K562 (cell line): ENCODE measurements around the gene KBTBD12. TPM values are rescaled to one million over a fixed set of nuclear protein-coding genes. Genes with fewer than 3 reads are reported as not detected.
A peak's percentile ranks its signal among the peaks of the same experiment; 100 is the strongest.

Experiments
- CHD4 ChIP-seq: fragments of 200-600 bp; sonication (generic); IDR thresholded peaks from 3 replicates; pipeline ENCODE4 v1.6.1; 2012; ENCODE audit warnings: low read depth, mild to moderate bottlenecking, mixed read lengths, low read length, inconsistent platforms; ENCODE audit not compliant: insufficient read depth, insufficient replicate concordance, poor library complexity, severe bottlenecking
- ETV6 ChIP-seq, 3 experiments: fragments of 150-350 bp in 1 of 3; sonication (generic) in 1 of 3; formaldehyde crosslinking in 1 of 3; IDR thresholded peaks; 2 replicates each; pipeline versions ENCODE4 v1.6.1 to v1.8.0; 2014 to 2022; ENCODE audit warnings: borderline replicate concordance in 2 of 3, low read depth in 2 of 3, antibody characterized with exemption in 1 of 3, low read length in 1 of 3, mild to moderate bottlenecking in 1 of 3, missing genetic modification reagents in 1 of 3
- HLTF ChIP-seq: fragments of 450-650 bp; IDR thresholded peaks from 2 replicates; pipeline ENCODE4 v1.6.1; 2016
- HMGN3 ChIP-seq: IDR thresholded peaks from 2 replicates; pipeline ENCODE4 v1.6.1; 2011; ENCODE audit warnings: borderline replicate concordance, low read depth, mild to moderate bottlenecking, mixed read lengths, low read length; ENCODE audit not compliant: insufficient read length; ENCODE audit errors: extremely low read depth
- JUNB ChIP-seq: fragments of 450-650 bp; formaldehyde crosslinking; conservative IDR thresholded peaks from 2 replicates; pipeline ENCODE4 v1.4.0; 2020; ENCODE audit warnings: mild to moderate bottlenecking
- KAT7 ChIP-seq: sonication (generic); formaldehyde crosslinking; IDR thresholded peaks from 2 replicates; pipeline ENCODE4 v1.8.0; 2022; ENCODE audit warnings: missing genetic modification reagents, mild to moderate bottlenecking, borderline replicate concordance
- MEIS2 ChIP-seq: fragments of 450-650 bp; IDR thresholded peaks from 2 replicates; pipeline ENCODE4 v1.6.1; 2014; ENCODE audit warnings: mild to moderate bottlenecking; ENCODE audit not compliant: partially characterized antibody
- NR2C1 ChIP-seq, 2 experiments: fragments of 450-650 bp; IDR thresholded peaks; 2 replicates each; pipeline ENCODE4 v1.6.1; 2017; ENCODE audit warnings: mild to moderate bottlenecking in 2 of 2, antibody characterized with exemption in 1 of 2, inconsistent platforms in 1 of 2, missing compliant biosample characterization in 1 of 2, missing genetic modification characterization in 1 of 2
- RBBP5 ChIP-seq: fragments of 200-600 bp; sonication (generic); IDR thresholded peaks from 2 replicates; pipeline ENCODE4 v1.6.1; 2012; ENCODE audit warnings: borderline replicate concordance, mild to moderate bottlenecking, low read length, control low read depth, inconsistent platforms; ENCODE audit not compliant: insufficient read depth, poor library complexity, severe bottlenecking
- SMAD2 ChIP-seq: fragments of 150-350 bp; IDR thresholded peaks from 2 replicates; pipeline ENCODE4 v1.6.1; 2014; ENCODE audit warnings: low read depth, mild to moderate bottlenecking, low read length
- SMARCB1 ChIP-seq: IDR thresholded peaks from 2 replicates; pipeline ENCODE4 v1.6.1; 2011; ENCODE audit warnings: improper control_type of control experiment, low read depth; ENCODE audit not compliant: insufficient read length
- TAF15 ChIP-seq: fragments of 200-400 bp; formaldehyde crosslinking; IDR thresholded peaks from 2 replicates; pipeline ENCODE4 v1.6.1; 2017; ENCODE audit warnings: mild to moderate bottlenecking, low read depth, low read length, moderate library complexity
- ZC3H8 ChIP-seq: fragments of 450-650 bp; IDR thresholded peaks from 2 replicates; pipeline ENCODE4 v1.6.1; 2017
- ZNF384 ChIP-seq: IDR thresholded peaks from 2 replicates; pipeline ENCODE4 v1.6.1; 2012; ENCODE audit warnings: low read depth, low read length, improper control_type of control experiment
- ZNF57 ChIP-seq: fragments of 450-650 bp; formaldehyde crosslinking; IDR thresholded peaks from 2 replicates; pipeline ENCODE4 v1.4.0; 2020; ENCODE audit warnings: mild to moderate bottlenecking, moderate library complexity
- ZNF778 ChIP-seq: fragments of 450-650 bp; formaldehyde crosslinking; IDR thresholded peaks from 2 replicates; pipeline ENCODE4 v1.4.0; 2020; ENCODE audit warnings: mild to moderate bottlenecking, moderate library complexity
- ZNF79 ChIP-seq: fragments of 250-450 bp; sonication (Bioruptor Pico); IDR thresholded peaks from 2 replicates; pipeline ENCODE4 v1.4.0; 2020; ENCODE audit warnings: low read depth, mild to moderate bottlenecking, moderate library complexity
- polyA plus RNA-seq, 8 experiments: library from polyadenylated mRNA; depleted of rRNA in 4 of 8; stranded (reverse) in 5 of 8; unstranded in 3 of 8; fragments of >200 nt; fragmentation: Nextera tagmentation in 2 of 8; fragmentation: Illumina TruSeq in 1 of 8; extraction: Ambion mirVana in 2 of 8; extraction: Trizol in 1 of 8; gene quantifications; 2 replicates each; pipeline versions ENCODE4 v1.2.1 to v1.2.3, GENCODE V29; 2011 to 2014; ENCODE audit warnings: inconsistent platforms in 1 of 8, missing spikeins in 1 of 8
- total RNA-seq, 7 experiments: library from RNA; depleted of rRNA in 6 of 7; stranded (reverse); fragments of >200 nt in 6 of 7; fragmentation: Illumina TruSeq in 2 of 7; extraction: Trizol in 2 of 7; gene quantifications; 2 replicates each; pipeline versions ENCODE4 v1.2.1 to v1.2.3, GENCODE V29; 2011 to 2021; ENCODE audit warnings: low replicate concordance in 1 of 7
- TF ChIP-seq, protein P1 (sequence below): fragments of 150-350 bp; conservative IDR thresholded peaks from 2 replicates; pipeline ENCODE4 v1.6.1; 2014; ENCODE audit warnings: low read length
- TF ChIP-seq, protein P2 (sequence below): sonication (generic); formaldehyde crosslinking; IDR thresholded peaks from 2 replicates; pipeline ENCODE4 v1.8.0; 2023; ENCODE audit warnings: mild to moderate bottlenecking, missing genetic modification reagents
- TF ChIP-seq, protein P3 (sequence below), 2 experiments: IDR thresholded peaks; 2 replicates each; pipeline ENCODE4 v1.6.1; 2012; ENCODE audit warnings: improper control_type of control experiment in 2 of 2, low read depth in 2 of 2, low read length in 2 of 2, borderline replicate concordance in 1 of 2

Gene KBTBD12
- total and polyA plus RNA-seq, 9 of the 15 experiments (the other 6 are each of a cell fraction or from before 2014, with no cell fraction given) = not detected

DNA sequence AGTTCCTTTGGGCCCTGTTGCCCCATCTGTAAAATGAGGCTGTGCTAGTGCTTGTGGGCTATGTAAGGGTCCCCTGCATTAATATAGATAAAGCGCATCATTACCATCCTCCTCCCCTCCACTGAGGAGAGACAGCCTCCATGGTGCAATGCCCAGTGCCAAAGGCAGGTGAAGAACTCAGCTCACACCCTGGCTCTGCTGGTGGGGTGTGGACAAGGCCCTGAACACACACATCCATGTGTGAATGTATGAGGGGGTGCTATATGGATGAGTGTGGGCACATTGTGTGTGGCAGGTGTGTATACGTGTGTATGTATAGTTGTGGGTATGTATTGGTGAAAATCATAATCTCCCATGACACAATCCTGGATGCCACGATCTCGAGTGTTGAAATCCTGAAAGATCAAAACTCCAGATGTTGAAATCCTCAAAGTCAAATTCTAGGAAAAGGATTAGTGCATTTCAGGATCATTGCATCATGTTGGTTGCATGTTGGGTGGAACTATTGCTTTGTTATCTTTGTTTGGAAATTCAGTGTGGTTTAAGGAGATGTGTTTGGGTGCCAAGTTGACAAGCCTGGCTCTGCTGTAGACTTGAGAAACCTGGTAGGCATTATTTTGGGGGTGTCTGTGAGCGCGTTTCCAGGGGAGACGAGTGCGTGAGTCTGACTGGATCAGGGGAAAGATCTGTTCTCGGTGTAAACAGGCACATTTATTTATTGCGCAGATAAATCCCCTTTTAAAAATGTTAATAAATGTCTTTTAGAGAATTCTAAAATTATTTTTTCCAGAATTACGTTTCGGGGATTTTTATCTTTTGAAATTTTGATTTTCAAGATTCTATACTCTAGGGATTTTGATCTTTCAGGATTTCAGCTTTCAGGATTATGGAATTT, 95.2 kb downstream of the KBTBD12 start (continued):
- no peak for TF ChIP-seq ETV6 (IDR thresholded peaks at IDR 0.05; ENCODE audit: borderline replicate concordance in 1 of 2, low read depth in 2 of 2, low read length in 1 of 2)
- no peak for TF ChIP-seq ETV6 (CRISPR knock-in tag; IDR thresholded peaks at IDR 0.05; ENCODE audit: borderline replicate concordance)
- TF ChIP-seq ZNF79 (CRISPR knock-in tag) = no peak
- TF ChIP-seq CHD4 = no peak
- no peak for TF ChIP-seq KAT7 (CRISPR knock-in tag)
- TF ChIP-seq, protein P1, sequence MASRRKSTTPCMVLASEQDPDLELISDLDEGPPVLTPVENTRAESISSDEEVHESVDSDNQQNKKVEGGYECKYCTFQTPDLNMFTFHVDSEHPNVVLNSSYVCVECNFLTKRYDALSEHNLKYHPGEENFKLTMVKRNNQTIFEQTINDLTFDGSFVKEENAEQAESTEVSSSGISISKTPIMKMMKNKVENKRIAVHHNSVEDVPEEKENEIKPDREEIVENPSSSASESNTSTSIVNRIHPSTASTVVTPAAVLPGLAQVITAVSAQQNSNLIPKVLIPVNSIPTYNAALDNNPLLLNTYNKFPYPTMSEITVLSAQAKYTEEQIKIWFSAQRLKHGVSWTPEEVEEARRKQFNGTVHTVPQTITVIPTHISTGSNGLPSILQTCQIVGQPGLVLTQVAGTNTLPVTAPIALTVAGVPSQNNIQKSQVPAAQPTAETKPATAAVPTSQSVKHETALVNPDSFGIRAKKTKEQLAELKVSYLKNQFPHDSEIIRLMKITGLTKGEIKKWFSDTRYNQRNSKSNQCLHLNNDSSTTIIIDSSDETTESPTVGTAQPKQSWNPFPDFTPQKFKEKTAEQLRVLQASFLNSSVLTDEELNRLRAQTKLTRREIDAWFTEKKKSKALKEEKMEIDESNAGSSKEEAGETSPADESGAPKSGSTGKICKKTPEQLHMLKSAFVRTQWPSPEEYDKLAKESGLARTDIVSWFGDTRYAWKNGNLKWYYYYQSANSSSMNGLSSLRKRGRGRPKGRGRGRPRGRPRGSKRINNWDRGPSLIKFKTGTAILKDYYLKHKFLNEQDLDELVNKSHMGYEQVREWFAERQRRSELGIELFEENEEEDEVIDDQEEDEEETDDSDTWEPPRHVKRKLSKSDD = no peak
- TF ChIP-seq TAF15 = no peak
- TF ChIP-seq JUNB (CRISPR knock-in tag) = no peak
- TF ChIP-seq, protein P2, sequence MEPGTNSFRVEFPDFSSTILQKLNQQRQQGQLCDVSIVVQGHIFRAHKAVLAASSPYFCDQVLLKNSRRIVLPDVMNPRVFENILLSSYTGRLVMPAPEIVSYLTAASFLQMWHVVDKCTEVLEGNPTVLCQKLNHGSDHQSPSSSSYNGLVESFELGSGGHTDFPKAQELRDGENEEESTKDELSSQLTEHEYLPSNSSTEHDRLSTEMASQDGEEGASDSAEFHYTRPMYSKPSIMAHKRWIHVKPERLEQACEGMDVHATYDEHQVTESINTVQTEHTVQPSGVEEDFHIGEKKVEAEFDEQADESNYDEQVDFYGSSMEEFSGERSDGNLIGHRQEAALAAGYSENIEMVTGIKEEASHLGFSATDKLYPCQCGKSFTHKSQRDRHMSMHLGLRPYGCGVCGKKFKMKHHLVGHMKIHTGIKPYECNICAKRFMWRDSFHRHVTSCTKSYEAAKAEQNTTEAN = no peak
- no peak for TF ChIP-seq ZNF778 (CRISPR knock-in tag)
- TF ChIP-seq HMGN3 = no peak
- no peak for TF ChIP-seq RBBP5
- TF ChIP-seq, protein P3, sequence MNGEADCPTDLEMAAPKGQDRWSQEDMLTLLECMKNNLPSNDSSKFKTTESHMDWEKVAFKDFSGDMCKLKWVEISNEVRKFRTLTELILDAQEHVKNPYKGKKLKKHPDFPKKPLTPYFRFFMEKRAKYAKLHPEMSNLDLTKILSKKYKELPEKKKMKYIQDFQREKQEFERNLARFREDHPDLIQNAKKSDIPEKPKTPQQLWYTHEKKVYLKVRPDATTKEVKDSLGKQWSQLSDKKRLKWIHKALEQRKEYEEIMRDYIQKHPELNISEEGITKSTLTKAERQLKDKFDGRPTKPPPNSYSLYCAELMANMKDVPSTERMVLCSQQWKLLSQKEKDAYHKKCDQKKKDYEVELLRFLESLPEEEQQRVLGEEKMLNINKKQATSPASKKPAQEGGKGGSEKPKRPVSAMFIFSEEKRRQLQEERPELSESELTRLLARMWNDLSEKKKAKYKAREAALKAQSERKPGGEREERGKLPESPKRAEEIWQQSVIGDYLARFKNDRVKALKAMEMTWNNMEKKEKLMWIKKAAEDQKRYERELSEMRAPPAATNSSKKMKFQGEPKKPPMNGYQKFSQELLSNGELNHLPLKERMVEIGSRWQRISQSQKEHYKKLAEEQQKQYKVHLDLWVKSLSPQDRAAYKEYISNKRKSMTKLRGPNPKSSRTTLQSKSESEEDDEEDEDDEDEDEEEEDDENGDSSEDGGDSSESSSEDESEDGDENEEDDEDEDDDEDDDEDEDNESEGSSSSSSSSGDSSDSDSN (IDR thresholded peaks at IDR 0.05; ENCODE audit: borderline replicate concordance in 1 of 2, low read depth in 2 of 2, low read length in 2 of 2) = no peak
- TF ChIP-seq SMARCB1 = no peak
- peak; percentile 74 for TF ChIP-seq MEIS2
- TF ChIP-seq ZNF384 = no peak
- no peak for TF ChIP-seq ZNF57
- no peak for TF ChIP-seq HLTF
- TF ChIP-seq NR2C1 (IDR thresholded peaks at IDR 0.05) = no peak
- TF ChIP-seq NR2C1 (tag; IDR thresholded peaks at IDR 0.05) = no peak
- TF ChIP-seq ZC3H8 = no peak
- no peak for TF ChIP-seq SMAD2
